Measurements from ENCODE around the gene LHFPL4.

DNA sequence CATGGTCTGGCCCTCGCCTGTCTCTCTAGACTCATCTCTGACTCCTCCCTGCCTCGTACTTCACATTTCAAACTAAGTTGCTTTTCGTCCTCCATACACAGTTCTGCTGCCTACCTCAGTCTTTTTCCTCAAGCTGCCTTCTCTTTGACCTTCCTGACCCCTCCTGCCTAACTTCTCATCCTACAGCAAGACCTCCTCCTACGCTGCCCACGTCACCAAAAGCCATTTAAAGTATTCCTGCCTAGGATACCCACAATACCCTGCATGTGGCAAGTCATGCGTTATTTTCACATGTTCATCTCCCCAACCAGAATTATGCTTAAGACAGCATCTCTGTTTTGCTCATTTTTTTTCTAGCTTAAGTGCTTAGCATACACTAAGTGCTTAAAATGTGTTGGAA, 56.7 kb downstream of the LHFPL4 start:
- TF ChIP-seq, protein P1, sequence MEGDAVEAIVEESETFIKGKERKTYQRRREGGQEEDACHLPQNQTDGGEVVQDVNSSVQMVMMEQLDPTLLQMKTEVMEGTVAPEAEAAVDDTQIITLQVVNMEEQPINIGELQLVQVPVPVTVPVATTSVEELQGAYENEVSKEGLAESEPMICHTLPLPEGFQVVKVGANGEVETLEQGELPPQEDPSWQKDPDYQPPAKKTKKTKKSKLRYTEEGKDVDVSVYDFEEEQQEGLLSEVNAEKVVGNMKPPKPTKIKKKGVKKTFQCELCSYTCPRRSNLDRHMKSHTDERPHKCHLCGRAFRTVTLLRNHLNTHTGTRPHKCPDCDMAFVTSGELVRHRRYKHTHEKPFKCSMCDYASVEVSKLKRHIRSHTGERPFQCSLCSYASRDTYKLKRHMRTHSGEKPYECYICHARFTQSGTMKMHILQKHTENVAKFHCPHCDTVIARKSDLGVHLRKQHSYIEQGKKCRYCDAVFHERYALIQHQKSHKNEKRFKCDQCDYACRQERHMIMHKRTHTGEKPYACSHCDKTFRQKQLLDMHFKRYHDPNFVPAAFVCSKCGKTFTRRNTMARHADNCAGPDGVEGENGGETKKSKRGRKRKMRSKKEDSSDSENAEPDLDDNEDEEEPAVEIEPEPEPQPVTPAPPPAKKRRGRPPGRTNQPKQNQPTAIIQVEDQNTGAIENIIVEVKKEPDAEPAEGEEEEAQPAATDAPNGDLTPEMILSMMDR (IDR thresholded peaks at IDR 0.05): no peak
- TF ChIP-seq EZH2phosphoT487 (IDR thresholded peaks at IDR 0.05) (no peak), EZH2 (IDR thresholded peaks at IDR 0.05) (no peak)

Measured in neural progenitor cell (in vitro differentiated cells).